Activated T-cell treated with anti-CD3 and anti-CD28 coated beads for 24 hours (primary cell): ENCODE data around the gene FMOD.
"Not testable (repeated sequence)": the region's sequence is repeated elsewhere in the genome, so short reads cannot be mapped to it uniquely, and the experiment has no call there.

Experiments used
- DNase-seq: peaks from one replicate; pipeline ENCODE4 v3.0.0-alpha.2; 2020; ENCODE audit warnings: low read depth

Gene FMOD

GRCh38 chr1:203306089-203306964 is 44.6 kb downstream of the FMOD start:
- no peak for DNase-seq

- DNase-seq: no peak
These were observed 45.2 kb downstream of the FMOD start for GRCh38 chr1:203305809-203306088.

GRCh38 chr1:203304919-203305808 is 45.8 kb downstream of the FMOD start, which contains the start of gene BTG2:
BTG2 (plus strand) TSS chr1:203305519; CDS start chr1:203305607, 88 bp downstream.
- DNase-seq: peak; percentile 86

GRCh38 chr1:203304391-203304918 is 46.5 kb downstream of the FMOD start:
- no peak for DNase-seq

- DNase-seq: no peak
These were observed 48.0 kb downstream of the FMOD start for GRCh38 chr1:203302894-203303293.

GRCh38 chr1:203302456-203302855 is 48.5 kb downstream of the FMOD start:
- no peak for DNase-seq

- DNase-seq: no peak
These were observed 49.6 kb downstream of the FMOD start for GRCh38 chr1:203301331-203301668.

GRCh38 chr1:203300441-203301330 is 50.2 kb downstream of the FMOD start:
- DNase-seq: no peak

- DNase-seq: not testable (repeated sequence)
These were observed 51.0 kb downstream of the FMOD start for GRCh38 chr1:203299719-203300429.

- no peak for DNase-seq
These were observed 51.8 kb downstream of the FMOD start for GRCh38 chr1:203299169-203299568.

GRCh38 chr1:203296460-203297073 is 54.4 kb downstream of the FMOD start:
- no peak for DNase-seq

- DNase-seq: no peak
These were observed 55.1 kb downstream of the FMOD start for GRCh38 chr1:203295796-203296195.

GRCh38 chr1:203291201-203292096 is 59.5 kb downstream of the FMOD start:
- DNase-seq: no peak
